T-helper 2 cell (primary cell): ENCODE results near the gene ARSG.
A peak's percentile ranks its signal among the peaks of the same experiment; 100 is the strongest.
"Not testable (repeated sequence)": the region's sequence is repeated elsewhere in the genome, so short reads cannot be mapped to it uniquely, and the experiment has no call there.

Experiments used
- DNase-seq, 5 experiments: peaks; one replicate each; pipeline versions ENCODE4 v3.0.0 to v3.0.0-alpha.2; 2012 to 2022

ARSG gene

GRCh38 chr17:68306819-68307218 lies 15.5 kb downstream of the ARSG start:
- no peak for DNase-seq

- DNase-seq = no peak
Observed at GRCh38 chr17:68307443-68307842, 16.1 kb downstream of the ARSG start.

DNA sequence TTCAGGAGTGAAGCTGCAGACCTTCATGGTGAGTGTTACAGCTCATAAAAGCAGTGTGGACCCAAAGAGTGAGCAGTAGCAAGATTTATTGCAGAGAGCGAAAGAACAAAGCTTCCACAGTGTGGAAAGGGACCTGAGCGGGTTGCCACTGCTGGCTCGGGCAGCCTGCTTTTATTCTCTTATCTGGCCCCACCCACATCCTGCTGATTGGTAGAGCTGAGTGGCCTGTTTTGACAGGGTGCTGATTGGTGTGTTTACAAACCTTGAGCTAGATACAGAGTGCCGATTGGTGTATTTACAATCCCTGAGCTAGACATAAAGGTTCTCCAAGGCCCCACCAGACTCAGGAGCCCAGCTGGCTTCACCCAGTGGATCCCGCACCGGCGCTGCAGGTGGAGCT lies 17.2 kb downstream of the ARSG start:
- not testable (repeated sequence) for DNase-seq

GRCh38 chr17:68309066-68309670 lies 17.9 kb downstream of the ARSG start:
- DNase-seq = not testable (repeated sequence)

GRCh38 chr17:68310152-68310551 lies 18.9 kb downstream of the ARSG start:
- DNase-seq = peak in 1 of 5 experiments; percentile 48

GRCh38 chr17:68314916-68315535 lies 23.7 kb downstream of the ARSG start:
- peak in 2 of 5 experiments; percentile 28 to 65 for DNase-seq

DNA sequence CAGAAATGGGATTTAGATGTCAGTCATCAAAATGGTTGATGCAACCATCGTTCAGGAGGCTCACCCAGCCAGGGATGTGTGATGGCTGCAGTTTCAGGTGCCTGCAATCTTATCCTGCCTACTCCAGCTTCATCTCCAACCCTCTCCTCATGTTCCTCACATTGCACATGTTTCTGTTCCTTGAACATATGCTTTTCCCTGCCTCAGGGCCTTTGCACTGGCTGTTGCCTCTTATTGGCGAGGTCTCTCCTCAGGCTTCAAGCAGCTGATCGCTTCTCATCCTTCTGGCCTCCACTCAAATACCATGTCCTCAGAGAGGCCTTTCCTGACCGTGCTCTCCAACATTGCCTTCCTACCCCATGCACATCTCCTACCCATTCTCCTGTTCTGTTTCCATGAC lies 24.6 kb downstream of the ARSG start:
- no peak for DNase-seq

DNA sequence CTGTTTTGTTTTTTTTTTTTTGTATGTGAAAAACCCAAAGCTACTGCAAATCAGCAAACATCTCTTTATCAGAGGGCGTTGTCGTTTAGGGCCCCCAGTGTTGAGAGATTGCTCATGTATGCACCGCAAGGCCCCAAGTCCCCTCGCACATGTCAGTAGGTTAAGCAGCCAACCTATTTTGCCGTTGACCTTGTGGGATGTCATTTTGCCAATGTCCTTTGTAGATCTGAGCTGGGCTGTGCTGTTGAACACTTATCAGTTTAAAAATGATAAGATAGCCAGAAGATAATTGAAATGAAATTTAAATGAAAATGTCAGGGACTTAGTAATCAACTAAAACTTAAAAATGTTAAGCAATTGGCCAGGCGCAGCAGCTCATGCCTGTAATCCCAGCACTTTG lies 26.2 kb downstream of the ARSG start:
- DNase-seq = no peak

DNA sequence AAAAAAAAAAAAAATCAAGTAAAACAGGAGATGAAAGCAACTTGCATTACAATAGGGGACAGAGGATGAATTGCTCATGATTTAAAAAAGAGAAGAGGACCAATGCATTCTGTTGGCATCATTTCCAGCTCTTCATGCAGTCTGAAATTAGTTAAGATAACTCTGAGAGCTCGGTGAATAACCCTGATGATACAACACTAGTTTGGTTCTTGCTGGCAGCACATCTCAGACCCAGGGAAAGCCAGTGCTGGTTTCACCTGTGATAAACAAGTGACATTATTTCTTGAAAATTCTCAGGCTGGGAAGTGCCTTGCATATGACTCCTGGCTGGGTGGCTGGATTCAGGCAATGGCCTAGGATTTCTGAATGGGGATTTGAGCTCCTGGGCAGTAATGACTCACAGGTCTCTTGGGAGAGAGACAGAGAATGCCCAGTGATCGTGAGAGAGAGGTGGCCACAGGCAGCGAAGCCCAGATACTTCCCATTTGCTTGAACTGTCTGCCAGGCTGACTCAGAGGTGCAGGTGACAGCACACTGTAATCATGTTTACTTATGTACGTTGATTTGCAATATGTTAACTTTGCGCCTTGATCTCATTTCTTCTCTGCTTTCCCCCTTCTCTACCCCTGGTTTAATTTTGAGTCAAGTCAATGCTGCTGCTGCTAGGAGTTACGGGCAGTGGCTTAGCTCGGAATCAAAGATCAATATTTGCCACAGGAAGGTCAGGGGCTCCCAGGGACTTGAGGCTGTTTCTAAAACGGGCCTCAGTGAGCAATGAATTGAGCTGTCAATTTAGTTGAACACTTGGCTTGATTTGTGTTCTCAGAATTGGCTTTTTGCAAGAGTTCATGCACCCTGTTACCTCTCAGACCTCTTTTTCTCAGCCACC lies 27.1 kb downstream of the ARSG start:
- DNase-seq = no peak

DNA sequence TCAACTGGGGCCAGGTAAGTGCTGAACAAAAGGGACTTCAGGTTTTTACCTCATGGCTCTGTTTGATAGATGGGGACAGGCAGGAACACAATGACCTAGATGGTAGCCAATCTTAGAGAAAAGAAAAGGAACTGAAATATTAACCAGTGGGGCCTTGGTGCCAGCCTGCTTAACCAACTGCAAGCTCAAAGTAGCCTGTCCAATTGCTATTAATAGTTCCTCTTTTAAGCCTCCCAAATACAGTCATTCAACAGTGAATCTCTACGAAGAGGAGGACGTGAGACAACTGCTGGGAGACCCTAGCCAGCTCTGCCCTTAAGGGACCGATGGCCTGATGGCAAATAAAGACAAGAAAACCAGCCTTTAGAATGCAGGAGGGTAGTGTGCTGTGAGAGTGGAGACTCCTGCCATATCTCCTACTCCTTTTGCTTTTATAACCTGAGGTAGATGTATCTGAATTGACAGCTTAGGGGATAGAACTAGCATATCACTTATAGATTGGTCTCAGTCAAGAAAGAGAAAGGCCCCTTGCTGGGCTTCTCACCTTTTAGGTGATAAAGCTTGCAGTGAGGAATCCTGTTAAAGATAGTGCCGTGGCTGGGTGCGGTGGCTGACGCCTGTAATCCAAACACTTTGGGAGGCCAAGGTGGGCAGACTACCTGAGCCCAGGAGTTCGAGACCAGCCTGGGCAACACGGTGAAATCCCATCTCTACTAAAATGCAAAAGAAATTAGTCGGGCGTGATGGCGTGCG lies 28.3 kb downstream of the ARSG start:
- no peak for DNase-seq

DNA sequence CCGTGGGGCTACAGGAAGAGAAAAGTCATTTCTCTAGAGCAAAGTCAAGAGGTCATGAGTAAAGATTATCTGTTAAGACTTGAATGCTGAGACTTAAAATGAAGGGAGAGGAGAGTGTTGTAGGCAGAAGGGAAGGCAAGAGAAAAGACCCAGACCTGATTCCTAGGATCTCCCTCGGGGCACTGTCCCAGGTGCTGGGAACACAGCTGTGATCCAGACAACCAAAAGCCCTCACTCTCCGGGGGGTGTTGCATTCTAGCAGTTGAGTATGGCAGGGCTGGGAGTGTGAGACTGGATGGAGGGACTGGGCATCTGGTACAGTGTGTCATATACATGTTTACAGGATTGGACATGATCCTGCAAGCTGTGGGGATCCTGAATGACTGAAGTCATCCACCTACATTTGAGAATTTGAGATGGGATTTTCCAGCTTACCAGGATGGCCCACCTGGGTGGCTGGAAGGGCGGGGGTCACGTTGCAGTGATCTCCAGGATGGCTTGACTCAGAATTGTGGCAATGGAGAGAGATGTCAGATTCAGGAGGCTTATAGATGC lies 29.1 kb downstream of the ARSG start:
- DNase-seq = no peak

GRCh38 chr17:68320943-68321555 lies 29.8 kb downstream of the ARSG start:
- DNase-seq = no peak

DNA sequence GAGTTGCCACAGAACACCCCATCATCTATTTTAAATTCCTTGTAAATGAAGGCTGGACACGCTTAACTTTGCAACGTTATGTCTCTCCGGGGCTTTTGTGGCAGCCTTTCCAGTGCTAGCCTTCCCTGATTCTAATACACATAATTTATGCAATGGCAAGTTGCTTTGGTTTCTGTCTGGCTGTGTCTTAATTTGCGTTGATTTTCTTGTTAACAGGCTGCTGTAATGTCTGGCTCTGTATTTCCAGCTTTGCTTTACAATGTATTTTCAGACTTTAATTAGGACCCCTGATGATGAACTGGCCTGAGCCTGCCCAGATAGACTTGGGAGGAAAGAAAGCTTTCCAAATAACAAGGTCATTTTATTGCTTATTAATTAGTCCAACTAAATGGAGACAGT lies 30.3 kb downstream of the ARSG start:
- no peak for DNase-seq

DNA sequence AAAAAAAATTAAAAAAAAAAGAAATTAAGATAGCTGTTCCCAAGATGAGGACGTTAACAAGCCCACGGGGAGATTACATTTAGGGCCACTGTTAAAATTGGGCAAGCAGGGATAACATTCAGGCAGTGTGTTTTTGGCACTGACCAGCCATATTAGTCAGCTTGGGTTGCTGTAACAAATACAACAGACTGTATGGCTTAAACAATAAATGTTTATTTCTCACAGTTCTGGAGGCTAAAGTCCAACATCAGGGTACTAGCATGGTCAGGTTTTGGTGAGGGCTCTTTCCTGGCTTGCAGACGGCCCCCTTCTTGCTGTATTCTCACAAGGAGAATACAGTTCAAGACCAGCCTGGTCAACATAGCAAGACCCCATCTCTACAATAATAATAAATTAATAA lies 31.3 kb downstream of the ARSG start:
- DNase-seq = no peak

DNA sequence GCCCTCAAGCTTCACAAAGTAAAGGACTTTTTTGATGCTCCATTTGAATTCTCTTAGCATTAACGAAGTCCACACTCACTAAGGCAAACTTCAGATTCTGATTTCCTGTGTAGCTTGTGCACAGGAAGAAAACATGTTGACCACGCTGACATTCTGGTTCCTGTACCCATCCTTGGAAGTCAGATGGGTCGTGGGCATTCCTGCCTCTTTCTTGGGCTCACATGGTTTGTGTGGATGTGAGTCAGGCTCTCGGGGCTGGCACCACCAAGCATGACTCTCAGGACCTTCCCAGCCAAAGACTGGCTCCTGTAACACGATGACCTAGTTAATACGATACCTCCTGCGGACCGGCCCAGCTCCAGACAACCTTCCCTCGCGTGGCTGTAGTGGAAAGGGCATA lies 32.8 kb downstream of the ARSG start:
- no peak for DNase-seq

DNA sequence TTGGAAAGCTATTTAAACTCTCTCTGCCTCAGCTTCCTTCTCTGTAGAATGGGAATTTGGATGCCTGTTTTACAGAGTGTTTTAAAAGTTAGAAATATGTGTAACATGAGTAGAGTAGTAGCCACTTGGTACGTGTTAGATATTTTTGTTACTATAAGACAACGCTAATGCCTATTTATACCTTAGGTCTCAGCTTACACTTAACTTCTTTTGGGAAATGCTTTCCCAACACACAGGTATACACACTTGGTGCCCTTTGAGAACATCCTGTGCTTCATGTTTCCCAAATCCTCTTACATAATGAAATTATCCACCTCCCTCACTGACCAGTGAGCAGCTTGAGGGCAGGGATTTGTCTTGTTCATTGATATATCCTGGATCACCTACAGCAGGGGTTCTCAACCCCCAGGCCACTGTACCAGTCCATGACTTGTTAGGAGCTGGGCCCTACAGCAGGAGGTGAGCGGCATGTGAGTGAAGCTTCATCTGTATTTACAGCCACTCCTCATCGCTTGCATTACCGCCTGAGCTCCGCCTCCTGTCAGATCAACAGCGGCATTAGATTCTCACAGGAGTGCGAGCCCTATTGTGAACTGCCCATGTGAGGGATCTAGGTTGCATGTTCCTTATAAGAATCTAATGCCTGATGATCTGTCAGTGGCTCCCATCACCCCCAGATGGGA lies 33.5 kb downstream of the ARSG start:
- DNase-seq = no peak

- DNase-seq = no peak
Observed at GRCh38 chr17:68325961-68326360, 34.7 kb downstream of the ARSG start.

DNA sequence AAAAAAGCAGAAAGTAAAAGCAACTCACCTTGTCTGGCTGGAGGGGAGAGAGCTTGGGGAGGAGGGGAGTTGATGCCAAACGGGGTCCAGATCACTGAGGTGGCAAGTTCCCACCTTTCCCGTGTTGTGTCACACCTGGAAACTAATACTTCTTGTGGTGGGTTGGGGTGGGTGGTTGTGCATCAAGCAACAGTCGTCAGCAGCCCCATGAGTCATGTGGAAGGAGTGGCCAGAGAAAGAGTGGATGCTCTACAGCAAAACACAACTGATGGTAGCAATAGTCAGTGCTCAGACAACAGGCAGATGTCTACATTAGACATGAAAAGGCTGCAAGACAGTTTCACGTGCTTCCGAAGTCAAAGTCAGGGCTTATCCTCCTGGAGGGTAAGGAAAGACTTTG lies 35.4 kb downstream of the ARSG start:
- DNase-seq = no peak

DNA sequence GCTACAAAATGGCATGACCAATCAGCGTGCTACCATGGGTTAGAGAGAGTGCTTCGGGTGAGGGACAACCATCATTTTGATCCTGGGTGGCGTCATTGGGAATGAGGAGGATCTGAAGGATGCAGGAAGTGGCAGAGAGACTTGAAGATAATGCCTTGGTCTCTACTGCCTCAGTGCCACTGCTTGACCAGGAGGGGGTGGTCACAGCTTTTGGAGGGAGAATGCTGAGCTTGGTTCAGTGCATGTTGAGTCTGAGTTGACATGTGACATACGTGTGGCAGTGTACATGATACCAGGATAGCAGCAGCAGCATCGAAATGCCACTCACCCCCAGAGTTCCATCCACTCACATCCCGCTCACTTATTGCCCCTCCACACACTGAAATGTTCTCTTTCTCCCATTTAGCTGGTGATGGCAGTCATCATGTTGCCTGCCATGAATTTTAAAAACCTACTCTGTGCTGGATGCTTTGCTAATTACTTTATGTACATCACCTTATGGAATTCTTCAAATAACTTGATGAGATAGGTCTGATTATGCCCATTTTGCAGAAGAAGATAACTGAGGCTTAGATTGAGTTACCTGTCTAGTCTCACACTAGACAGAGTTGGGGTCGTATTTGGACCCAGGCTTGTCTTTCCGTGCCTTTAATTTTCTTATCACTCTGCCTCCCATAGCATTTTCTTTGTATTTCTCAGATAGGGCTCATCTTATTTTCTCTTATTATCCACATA lies 36.7 kb downstream of the ARSG start:
- peak in 1 of 5 experiments; percentile 25 for DNase-seq

- DNase-seq = no peak
Observed at GRCh38 chr17:68328676-68329075, 37.4 kb downstream of the ARSG start.

GRCh38 chr17:68329331-68329730 lies 38.0 kb downstream of the ARSG start:
- no peak for DNase-seq
